SK-N-SH (cell line): ENCODE results near the gene TNRC6B. TPM values are rescaled to one million over a fixed set of nuclear protein-coding genes. Genes with fewer than 3 reads are reported as not detected.

Source experiments
- CTCF ChIA-PET: fragments of 300-600, 350-600 bp; formaldehyde crosslinking; extraction: SDS; loops from one replicate; lab custom pipeline; 2021; lab: Yijun Ruan, JAX
- POLR2A ChIA-PET: fragments of 350-600 bp; sonication (Branson Sonifier 250); formaldehyde crosslinking; extraction: SDS; loops from one replicate; lab custom pipeline; 2020; ENCODE audit warnings: antibody characterized with exemption, inconsistent platforms; lab: Yijun Ruan, JAX
- DNase-seq: peaks from one replicate; pipeline ENCODE4 v3.0.0; 2012
- H2AFZ ChIP-seq: fragments of 200-600 bp; sonication (generic); 2 replicates; pipeline ENCODE4 v1.8.1; 2016; ENCODE audit warnings: antibody characterized with exemption, mild to moderate bottlenecking, low read depth
- H3F3A ChIP-seq: fragments of 200-600 bp; sonication (generic); replicated peaks from 2 replicates; pipeline ENCODE3; 2016; ENCODE audit warnings: antibody characterized with exemption, mild to moderate bottlenecking; ENCODE audit not compliant: insufficient read depth
- H3K27ac ChIP-seq, 2 experiments: fragments of 200-500 bp in 1 of 2; fragments of 200-600 bp in 1 of 2; sonication (Bioruptor generic) in 1 of 2; sonication (generic), shearing (Covaris generic) in 1 of 2; 2 replicates each; pipeline versions ENCODE4 v1.5.1 to v1.6.1; 2014 to 2016; ENCODE audit warnings: low read depth in 2 of 2, inconsistent platforms in 1 of 2, low read length in 1 of 2, mild to moderate bottlenecking in 1 of 2, mixed read lengths in 1 of 2
- H3K27me3 ChIP-seq: fragments of 200-600 bp; sonication (generic), shearing (Covaris generic); 2 replicates; pipeline ENCODE4 v1.6.1; 2016; ENCODE audit warnings: mixed run types; ENCODE audit not compliant: insufficient read depth
- H3K36me3 ChIP-seq, 2 experiments: fragments of 200-500 bp in 1 of 2; fragments of 200-600 bp in 1 of 2; sonication (Bioruptor generic) in 1 of 2; sonication (generic) in 1 of 2; replicated peaks in 1 of 2; 2 replicates each; pipeline versions ENCODE3 to v1.5.1; 2014 to 2016; ENCODE audit warnings: low read length in 1 of 2, mild to moderate bottlenecking in 1 of 2; ENCODE audit not compliant: insufficient read depth in 2 of 2, control insufficient read depth in 1 of 2
- H3K4me1 ChIP-seq, 2 experiments: fragments of 200-500 bp in 1 of 2; fragments of 200-600 bp in 1 of 2; sonication (Bioruptor generic) in 1 of 2; sonication (generic), shearing (Covaris generic) in 1 of 2; 2 replicates each; pipeline versions ENCODE4 v1.5.1 to v1.6.1; 2014 to 2016; ENCODE audit warnings: low read depth in 1 of 2, low read length in 1 of 2, mixed run types in 1 of 2; ENCODE audit not compliant: insufficient read depth in 2 of 2, control insufficient read depth in 1 of 2
- H3K4me2 ChIP-seq: fragments of 200-600 bp; sonication (generic), shearing (Covaris generic); 2 replicates; pipeline ENCODE4 v1.6.1; 2017; ENCODE audit warnings: mixed run types
- H3K4me3 ChIP-seq, 2 experiments: fragments of 200-500 bp in 1 of 2; fragments of 200-600 bp in 1 of 2; sonication (Bioruptor generic) in 1 of 2; sonication (generic), shearing (Covaris generic) in 1 of 2; 2 replicates each; pipeline versions ENCODE4 v1.5.1 to v1.8.1; 2014 to 2016; ENCODE audit warnings: low read depth in 2 of 2, inconsistent platforms in 1 of 2, low read length in 1 of 2, mild to moderate bottlenecking in 1 of 2, mixed read lengths in 1 of 2, moderate library complexity in 1 of 2
- H3K79me2 ChIP-seq: fragments of 200-600 bp; sonication (generic); 2 replicates; pipeline ENCODE4 v1.8.1; 2017; ENCODE audit warnings: mild to moderate bottlenecking; ENCODE audit not compliant: insufficient read depth
- H3K9ac ChIP-seq: fragments of 200-600 bp; sonication (generic); 2 replicates; pipeline ENCODE4 v1.6.1; 2017; ENCODE audit warnings: mixed run types
- H3K9me2 ChIP-seq: fragments of 200-600 bp; sonication (generic); 2 replicates; pipeline ENCODE4 v1.6.1; 2017; ENCODE audit warnings: mixed run types
- H3K9me3 ChIP-seq: fragments of 200-600 bp; sonication (generic); 2 replicates; pipeline ENCODE4 v1.6.1; 2017; ENCODE audit warnings: mixed run types, mild to moderate bottlenecking, moderate library complexity
- H4K20me1 ChIP-seq: fragments of 200-600 bp; sonication (generic); 2 replicates; pipeline ENCODE4 v1.6.1; 2017; ENCODE audit warnings: mild to moderate bottlenecking, mixed run types; ENCODE audit not compliant: insufficient read depth
- EZH2phosphoT487 ChIP-seq: fragments of 200-600 bp; sonication (generic); IDR thresholded peaks from 2 replicates; pipeline ENCODE4 v1.6.1; 2017; ENCODE audit warnings: low read depth, mixed run types, mild to moderate bottlenecking, antibody characterized with exemption, moderate library complexity, borderline replicate concordance
- RCOR1 ChIP-seq: fragments of 150-350 bp; IDR thresholded peaks from 2 replicates; pipeline ENCODE4 v1.6.1; 2017; ENCODE audit warnings: antibody characterized with exemption, low read length
- RXRA ChIP-seq: IDR thresholded peaks from 2 replicates; pipeline ENCODE4 v1.4.0; 2012; ENCODE audit warnings: low read depth, mild to moderate bottlenecking, borderline replicate concordance
- TAF1 ChIP-seq: IDR thresholded peaks from 2 replicates; pipeline ENCODE4 v1.6.1; 2012; ENCODE audit warnings: low read depth, mild to moderate bottlenecking, low read length, moderate library complexity, borderline replicate concordance
- TEAD4 ChIP-seq: IDR thresholded peaks from 2 replicates; pipeline ENCODE4 v1.4.0; 2012; ENCODE audit warnings: mild to moderate bottlenecking, borderline replicate concordance; ENCODE audit not compliant: insufficient read depth
- WGBS: methylation state at CpG from one replicate; pipeline ENCODE4 v1.1.6; 2017; ENCODE audit warnings: low lambda C conversion rate; 5-methylcytosine and 5-hydroxymethylcytosine counted together
- polyA plus RNA-seq, 3 experiments: library from polyadenylated mRNA; depleted of rRNA; stranded (reverse); fragments of >200 nt; gene quantifications; 2 replicates each; pipeline ENCODE4 v1.2.3, GENCODE V29; 2012
- TF ChIP-seq, protein P1 (sequence below): IDR thresholded peaks from 2 replicates; pipeline ENCODE4 v1.4.0; 2012; ENCODE audit warnings: low read depth
- TF ChIP-seq, protein P2 (sequence below): fragments of 150-350 bp; IDR thresholded peaks from 2 replicates; pipeline ENCODE4 v1.6.1; 2016; ENCODE audit warnings: mild to moderate bottlenecking, low read depth, low read length
- TF ChIP-seq, protein P3 (sequence below): IDR thresholded peaks from 2 replicates; pipeline ENCODE4 v1.4.0; 2012; ENCODE audit warnings: low read depth, borderline replicate concordance
- TF ChIP-seq, protein P4 (sequence below): fragments of 150-350 bp; IDR thresholded peaks from 2 replicates; pipeline ENCODE4 v1.6.1; 2017; ENCODE audit warnings: antibody characterized with exemption, low read length, low read depth, borderline replicate concordance
- TF ChIP-seq, protein P5 (sequence below): IDR thresholded peaks from 2 replicates; pipeline ENCODE4 v1.6.1; 2012; ENCODE audit warnings: mild to moderate bottlenecking, low read depth, low read length, moderate library complexity

TNRC6B gene
- polyA plus RNA-seq, 1 of the 3 experiments (the other 2 are of a cell fraction) = 1.2 TPM

DNA sequence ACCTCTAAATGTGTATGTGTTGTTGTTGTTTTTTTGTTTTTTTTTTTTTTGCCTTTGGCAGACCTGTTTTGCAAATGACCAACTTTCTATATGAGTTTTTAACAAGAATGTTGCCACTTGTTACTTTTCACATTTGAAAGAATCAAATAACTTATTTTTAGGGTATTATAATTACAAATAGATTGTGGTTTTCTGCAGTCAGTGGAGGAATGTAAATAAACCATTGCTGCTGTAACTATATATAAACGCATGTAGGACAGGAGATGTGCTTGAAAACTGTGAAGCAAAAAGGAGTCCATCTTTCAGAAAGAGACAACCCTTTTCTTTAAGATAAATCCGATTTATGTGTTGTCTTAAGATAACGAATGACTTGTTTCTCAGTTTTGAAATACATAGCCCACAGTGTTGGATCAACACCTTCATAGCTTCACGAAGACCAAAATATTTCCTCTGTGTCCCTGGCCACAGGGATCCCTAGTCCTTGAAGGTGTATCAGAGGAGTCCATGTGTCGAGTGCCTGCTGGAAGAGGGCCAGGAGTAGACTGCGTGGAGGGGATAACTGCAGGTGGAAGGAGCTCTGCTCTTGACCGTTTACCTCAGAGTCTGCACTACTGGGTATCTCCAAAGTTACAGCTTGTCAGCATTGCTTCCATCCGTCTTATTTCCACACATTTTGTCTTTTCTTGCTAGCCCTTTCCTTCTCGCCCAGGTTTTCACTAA is 24.7 kb downstream of the TNRC6B start:
- Histone ChIP-seq H3K9me3 (no peaks in the 10 kb centered on the region), H4K20me1 (peaks cover 56% of the 10 kb centered on the region), H3K36me3 (no peaks in the 10 kb centered on the region), H3K79me2 (peaks cover 60% of the 10 kb centered on the region), H3K9ac (no peak overlapping the region), H3K4me3 (no peak overlapping the region), H3F3A (peaks cover 10% of the 10 kb centered on the region), H3K27me3 (no peaks in the 10 kb centered on the region), H3K27ac (no peak overlapping the region), H3K4me2 (no peak overlapping the region), H3K4me1 (peaks cover 0 to 21% of the 10 kb centered on the region in 2 experiments; a peak in 2 of 4 replicates), H3K9me2 (no peaks in the 10 kb centered on the region), H2AFZ (no peak overlapping the region)
- DNase-seq = no peak
- whole genome bisulfite sequencing = 92% methylated on average over 9 of the region's 9 CpGs
- POLR2A ChIA-PET = no interaction called here
- TF ChIP-seq, protein P1, sequence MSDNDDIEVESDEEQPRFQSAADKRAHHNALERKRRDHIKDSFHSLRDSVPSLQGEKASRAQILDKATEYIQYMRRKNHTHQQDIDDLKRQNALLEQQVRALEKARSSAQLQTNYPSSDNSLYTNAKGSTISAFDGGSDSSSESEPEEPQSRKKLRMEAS = no peak
- TF ChIP-seq, protein P2, sequence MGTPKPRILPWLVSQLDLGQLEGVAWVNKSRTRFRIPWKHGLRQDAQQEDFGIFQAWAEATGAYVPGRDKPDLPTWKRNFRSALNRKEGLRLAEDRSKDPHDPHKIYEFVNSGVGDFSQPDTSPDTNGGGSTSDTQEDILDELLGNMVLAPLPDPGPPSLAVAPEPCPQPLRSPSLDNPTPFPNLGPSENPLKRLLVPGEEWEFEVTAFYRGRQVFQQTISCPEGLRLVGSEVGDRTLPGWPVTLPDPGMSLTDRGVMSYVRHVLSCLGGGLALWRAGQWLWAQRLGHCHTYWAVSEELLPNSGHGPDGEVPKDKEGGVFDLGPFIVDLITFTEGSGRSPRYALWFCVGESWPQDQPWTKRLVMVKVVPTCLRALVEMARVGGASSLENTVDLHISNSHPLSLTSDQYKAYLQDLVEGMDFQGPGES = no peak
- no peak for TF ChIP-seq TAF1
- TF ChIP-seq, protein P3, sequence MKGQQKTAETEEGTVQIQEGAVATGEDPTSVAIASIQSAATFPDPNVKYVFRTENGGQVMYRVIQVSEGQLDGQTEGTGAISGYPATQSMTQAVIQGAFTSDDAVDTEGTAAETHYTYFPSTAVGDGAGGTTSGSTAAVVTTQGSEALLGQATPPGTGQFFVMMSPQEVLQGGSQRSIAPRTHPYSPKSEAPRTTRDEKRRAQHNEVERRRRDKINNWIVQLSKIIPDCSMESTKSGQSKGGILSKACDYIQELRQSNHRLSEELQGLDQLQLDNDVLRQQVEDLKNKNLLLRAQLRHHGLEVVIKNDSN = no peak
- no peak for TF ChIP-seq TEAD4
- TF ChIP-seq RXRA = no peak
- TF ChIP-seq, protein P4, sequence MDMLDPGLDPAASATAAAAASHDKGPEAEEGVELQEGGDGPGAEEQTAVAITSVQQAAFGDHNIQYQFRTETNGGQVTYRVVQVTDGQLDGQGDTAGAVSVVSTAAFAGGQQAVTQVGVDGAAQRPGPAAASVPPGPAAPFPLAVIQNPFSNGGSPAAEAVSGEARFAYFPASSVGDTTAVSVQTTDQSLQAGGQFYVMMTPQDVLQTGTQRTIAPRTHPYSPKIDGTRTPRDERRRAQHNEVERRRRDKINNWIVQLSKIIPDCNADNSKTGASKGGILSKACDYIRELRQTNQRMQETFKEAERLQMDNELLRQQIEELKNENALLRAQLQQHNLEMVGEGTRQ = no peak
- TF ChIP-seq, protein P5, sequence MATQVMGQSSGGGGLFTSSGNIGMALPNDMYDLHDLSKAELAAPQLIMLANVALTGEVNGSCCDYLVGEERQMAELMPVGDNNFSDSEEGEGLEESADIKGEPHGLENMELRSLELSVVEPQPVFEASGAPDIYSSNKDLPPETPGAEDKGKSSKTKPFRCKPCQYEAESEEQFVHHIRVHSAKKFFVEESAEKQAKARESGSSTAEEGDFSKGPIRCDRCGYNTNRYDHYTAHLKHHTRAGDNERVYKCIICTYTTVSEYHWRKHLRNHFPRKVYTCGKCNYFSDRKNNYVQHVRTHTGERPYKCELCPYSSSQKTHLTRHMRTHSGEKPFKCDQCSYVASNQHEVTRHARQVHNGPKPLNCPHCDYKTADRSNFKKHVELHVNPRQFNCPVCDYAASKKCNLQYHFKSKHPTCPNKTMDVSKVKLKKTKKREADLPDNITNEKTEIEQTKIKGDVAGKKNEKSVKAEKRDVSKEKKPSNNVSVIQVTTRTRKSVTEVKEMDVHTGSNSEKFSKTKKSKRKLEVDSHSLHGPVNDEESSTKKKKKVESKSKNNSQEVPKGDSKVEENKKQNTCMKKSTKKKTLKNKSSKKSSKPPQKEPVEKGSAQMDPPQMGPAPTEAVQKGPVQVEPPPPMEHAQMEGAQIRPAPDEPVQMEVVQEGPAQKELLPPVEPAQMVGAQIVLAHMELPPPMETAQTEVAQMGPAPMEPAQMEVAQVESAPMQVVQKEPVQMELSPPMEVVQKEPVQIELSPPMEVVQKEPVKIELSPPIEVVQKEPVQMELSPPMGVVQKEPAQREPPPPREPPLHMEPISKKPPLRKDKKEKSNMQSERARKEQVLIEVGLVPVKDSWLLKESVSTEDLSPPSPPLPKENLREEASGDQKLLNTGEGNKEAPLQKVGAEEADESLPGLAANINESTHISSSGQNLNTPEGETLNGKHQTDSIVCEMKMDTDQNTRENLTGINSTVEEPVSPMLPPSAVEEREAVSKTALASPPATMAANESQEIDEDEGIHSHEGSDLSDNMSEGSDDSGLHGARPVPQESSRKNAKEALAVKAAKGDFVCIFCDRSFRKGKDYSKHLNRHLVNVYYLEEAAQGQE = no peak
- TF ChIP-seq EZH2phosphoT487 = no peak
- no peak for TF ChIP-seq RCOR1
- CTCF ChIA-PET = no interaction called here
